ENCODE measurements around the gene TRIO. TPM values are rescaled to one million over a fixed set of nuclear protein-coding genes. Genes with fewer than 3 reads are reported as not detected.
"Not testable (repeated sequence)": the region's sequence is repeated elsewhere in the genome, so short reads cannot be mapped to it uniquely, and the experiment has no call there.

Gene TRIO
- polyA plus RNA-seq (2013, experiment 1 of 2), result 32.6 TPM
- 32.2 TPM for polyA plus RNA-seq (2013, experiment 2 of 2)

DNA sequence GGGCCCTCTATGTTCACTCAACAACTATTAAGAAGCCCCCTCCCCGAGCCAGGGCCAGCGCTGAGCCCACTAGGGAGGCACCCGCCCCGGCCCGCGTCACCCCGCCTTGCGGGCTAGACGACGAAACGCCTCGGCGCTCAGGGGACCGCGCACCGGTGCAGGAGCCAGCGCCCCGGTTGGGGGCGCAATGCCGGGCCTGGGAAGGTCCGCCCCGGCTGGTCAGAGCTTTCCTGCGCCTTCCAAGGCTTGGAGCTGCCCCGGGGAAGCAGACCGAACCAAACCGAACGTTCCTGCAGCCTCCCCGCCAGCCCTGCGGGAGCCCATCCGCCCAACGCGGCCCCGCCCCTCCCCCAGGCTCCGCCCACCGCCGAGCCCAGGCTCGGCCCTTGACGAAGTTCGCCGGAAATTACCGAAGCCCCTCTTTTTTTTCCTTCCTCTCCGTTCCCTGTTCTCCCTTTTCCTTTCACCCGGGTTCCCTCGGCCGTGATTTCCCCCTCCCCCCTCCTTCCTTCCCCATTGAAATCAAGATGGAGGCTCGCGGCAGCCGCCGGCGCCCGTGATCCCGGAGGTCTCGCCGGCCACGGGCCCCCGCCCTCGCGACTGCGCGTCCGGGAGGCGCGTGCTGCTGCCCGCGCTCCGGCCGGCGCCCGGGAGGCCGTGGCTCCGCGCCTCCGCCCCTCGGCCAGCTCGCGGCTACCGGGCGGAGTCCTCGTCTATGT is at the start of gene TRIO:
Gene TRIO (plus strand): TSS at position 516 of the 719 bp plus-strand sequence. CDS start 384 bp downstream, outside the sequence.
- DNase-seq, result peak; percentile 96
- peak within 1 kb of the TSS; percentile 85 for H3K4me3 ChIP-seq (ENCODE audit: low read length)

DNA sequence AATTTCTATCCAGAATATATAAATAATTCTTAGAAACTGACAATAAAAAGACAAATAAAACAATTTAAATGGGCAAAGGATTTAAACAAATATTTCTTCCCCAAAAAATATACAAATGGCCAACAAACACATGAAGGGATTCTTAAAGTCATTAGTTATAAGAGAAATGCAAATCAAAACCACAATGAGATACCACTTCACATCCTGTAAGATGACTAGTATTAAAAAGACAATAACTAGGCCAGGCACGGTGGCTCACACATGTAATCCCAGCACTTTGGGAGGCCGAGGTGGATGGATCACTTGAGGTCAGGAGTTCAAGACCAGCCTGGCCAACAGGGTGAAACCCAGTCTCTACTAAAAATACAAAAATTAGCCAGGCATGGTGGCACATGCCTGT is 45.8 kb upstream of the TRIO start:
- H4K5ac ChIP-seq (ENCODE audit: low read length); H3K79me2 ChIP-seq (ENCODE audit: control insufficient read depth, insufficient read depth, low read length); DNase-seq; H3K4me2 ChIP-seq (ENCODE audit: low read length); H3K4ac ChIP-seq (ENCODE audit: low read depth, low read length); H3K9ac ChIP-seq (ENCODE audit: low read length); H3K56ac ChIP-seq (ENCODE audit: low read length); H3K27me3 ChIP-seq (ENCODE audit: insufficient read depth, low read length, poor library complexity); H3K27ac ChIP-seq (ENCODE audit: low read depth, low read length); H3K18ac ChIP-seq (ENCODE audit: low read length); H2BK15ac ChIP-seq (replicated peaks; ENCODE audit: low read depth); H4K8ac ChIP-seq (ENCODE audit: low read depth, low read length); H3K23ac ChIP-seq (ENCODE audit: low read length); H3K4me1 ChIP-seq (ENCODE audit: control insufficient read depth, low read depth, low read length); H2BK120ac ChIP-seq (ENCODE audit: low read depth, low read length); H3K79me1 ChIP-seq (ENCODE audit: low read length); H2AK5ac ChIP-seq (ENCODE audit: low read length); H3K4me3 ChIP-seq (ENCODE audit: low read length); H2BK5ac ChIP-seq (ENCODE audit: low read length); H3K36me3 ChIP-seq (ENCODE audit: control insufficient read depth, insufficient read depth, low read length): not testable (repeated sequence)
- no CpG with 5 or more reads among the region's 2 CpGs for WGBS (ENCODE audit: extremely low coverage, insufficient coverage, low lambda C conversion rate)

More for the DNA sequence above, at the start of gene TRIO:
- peaks cover 44% of the 10 kb centered on the region for H3K79me2 ChIP-seq (ENCODE audit: control insufficient read depth, insufficient read depth, low read length)
- H3K27me3 ChIP-seq (ENCODE audit: insufficient read depth, low read length, poor library complexity), result no peaks in the 10 kb centered on the region
- no peak within 1 kb of the TSS for H4K5ac ChIP-seq (ENCODE audit: low read length)
- H3K4me2 ChIP-seq (ENCODE audit: low read length), result peak within 1 kb of the TSS; percentile 76
- H3K9ac ChIP-seq (ENCODE audit: low read length), result peak within 1 kb of the TSS; percentile 91
- peaks cover 6% of the 10 kb centered on the region for H3K79me1 ChIP-seq (ENCODE audit: low read length)
- H3K4me1 ChIP-seq (ENCODE audit: control insufficient read depth, low read depth, low read length), result peaks cover 14% of the 10 kb centered on the region
- H3K56ac ChIP-seq (ENCODE audit: low read length), result peak within 1 kb of the TSS; percentile 94
- no peak within 1 kb of the TSS for H2AK5ac ChIP-seq (ENCODE audit: low read length)
- H3K4ac ChIP-seq (ENCODE audit: low read depth, low read length), result peak within 1 kb of the TSS; percentile 93
- H2BK15ac ChIP-seq (replicated peaks; ENCODE audit: low read depth), result no peak within 1 kb of the TSS
- H2BK5ac ChIP-seq (ENCODE audit: low read length), result peak within 1 kb of the TSS; percentile 69
- peak within 1 kb of the TSS; percentile 93 for H2BK120ac ChIP-seq (ENCODE audit: low read depth, low read length)
- H4K8ac ChIP-seq (ENCODE audit: low read depth, low read length), result peak within 1 kb of the TSS; percentile 76
- WGBS (ENCODE audit: extremely low coverage, insufficient coverage, low lambda C conversion rate), result no CpG with 5 or more reads among the region's 79 CpGs
- peak within 1 kb of the TSS; percentile 72 for H3K23ac ChIP-seq (ENCODE audit: low read length)
- H3K27ac ChIP-seq (ENCODE audit: low read depth, low read length), result peak within 1 kb of the TSS; percentile 99
- H3K36me3 ChIP-seq (ENCODE audit: control insufficient read depth, insufficient read depth, low read length), result no peaks in the 10 kb centered on the region
- H3K18ac ChIP-seq (ENCODE audit: low read length), result peak within 1 kb of the TSS; percentile 100

DNA sequence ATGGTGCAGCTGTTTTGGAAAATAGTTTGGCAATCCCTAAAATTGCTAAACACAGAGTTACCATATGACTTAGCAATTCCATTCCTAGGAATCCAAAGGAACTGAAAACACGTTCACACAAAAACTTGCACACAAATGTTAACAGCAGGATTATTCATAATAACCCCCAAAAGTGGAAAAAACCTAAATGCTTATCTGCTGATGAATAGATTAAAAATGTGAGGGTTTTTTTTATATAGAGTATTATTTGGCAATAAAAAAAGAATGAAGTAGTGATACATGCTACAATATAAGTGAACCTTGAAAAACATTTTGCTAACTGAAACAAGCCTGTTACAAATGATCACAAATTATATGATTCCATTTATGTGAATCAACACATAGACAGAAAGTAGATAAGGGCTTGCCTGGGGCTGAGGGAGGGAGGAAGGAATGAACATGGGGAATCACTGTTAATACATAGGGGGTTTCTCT is 45.1 kb upstream of the TRIO start:
- no peak overlapping the region for H2BK5ac ChIP-seq (ENCODE audit: low read length)
- no CpG with 5 or more reads among the region's 1 CpG for WGBS (ENCODE audit: extremely low coverage, insufficient coverage, low lambda C conversion rate)

GRCh38 chr5:14100281-14100680 is 42.9 kb upstream of the TRIO start:
- Histone ChIP-seq H3K9ac (ENCODE audit: low read length) (no peak overlapping the region), H2AK5ac (ENCODE audit: low read length) (no peak overlapping the region), H4K5ac (ENCODE audit: low read length) (no peak overlapping the region), H3K4me3 (ENCODE audit: low read length) (no peak overlapping the region), H3K79me2 (ENCODE audit: control insufficient read depth, insufficient read depth, low read length) (no peaks in the 10 kb centered on the region), H3K56ac (ENCODE audit: low read length) (no peak overlapping the region), H3K27ac (ENCODE audit: low read depth, low read length) (no peak overlapping the region), H3K18ac (ENCODE audit: low read length) (no peak overlapping the region), H3K36me3 (ENCODE audit: control insufficient read depth, insufficient read depth, low read length) (no peaks in the 10 kb centered on the region), H3K27me3 (ENCODE audit: insufficient read depth, low read length, poor library complexity) (no peaks in the 10 kb centered on the region), H3K4me2 (ENCODE audit: low read length) (no peak overlapping the region), H2BK15ac (replicated peaks; ENCODE audit: low read depth) (no peak overlapping the region), H3K4me1 (ENCODE audit: control insufficient read depth, low read depth, low read length) (no peaks in the 10 kb centered on the region), H2BK5ac (ENCODE audit: low read length) (no peak overlapping the region), H2BK120ac (ENCODE audit: low read depth, low read length) (no peak overlapping the region), H3K4ac (ENCODE audit: low read depth, low read length) (no peak overlapping the region), H3K79me1 (ENCODE audit: low read length) (no peaks in the 10 kb centered on the region), H3K23ac (ENCODE audit: low read length) (no peak overlapping the region), H4K8ac (ENCODE audit: low read depth, low read length) (no peak overlapping the region)
- no CpG with 5 or more reads among the region's 10 CpGs for WGBS (ENCODE audit: extremely low coverage, insufficient coverage, low lambda C conversion rate)
- no peak for DNase-seq

More for the DNA sequence above, 45.1 kb upstream of the TRIO start:
- no peak for DNase-seq
- no peak overlapping the region for H3K9ac ChIP-seq (ENCODE audit: low read length)
- H3K27me3 ChIP-seq (ENCODE audit: insufficient read depth, low read length, poor library complexity), result no peaks in the 10 kb centered on the region
- H3K4ac ChIP-seq (ENCODE audit: low read depth, low read length), result no peak overlapping the region
- no peak overlapping the region for H3K23ac ChIP-seq (ENCODE audit: low read length)
- H4K8ac ChIP-seq (ENCODE audit: low read depth, low read length), result no peak overlapping the region
- no peaks in the 10 kb centered on the region for H3K79me1 ChIP-seq (ENCODE audit: low read length)
- no peak overlapping the region for H4K5ac ChIP-seq (ENCODE audit: low read length)
- H2BK120ac ChIP-seq (ENCODE audit: low read depth, low read length), result no peak overlapping the region
- no peak overlapping the region for H3K56ac ChIP-seq (ENCODE audit: low read length)
- H3K4me1 ChIP-seq (ENCODE audit: control insufficient read depth, low read depth, low read length), result no peaks in the 10 kb centered on the region
- H3K4me3 ChIP-seq (ENCODE audit: low read length), result no peak overlapping the region
- no peaks in the 10 kb centered on the region for H3K79me2 ChIP-seq (ENCODE audit: control insufficient read depth, insufficient read depth, low read length)
- H2BK15ac ChIP-seq (replicated peaks; ENCODE audit: low read depth), result no peak overlapping the region
- H3K36me3 ChIP-seq (ENCODE audit: control insufficient read depth, insufficient read depth, low read length), result no peaks in the 10 kb centered on the region
- no peak overlapping the region for H3K18ac ChIP-seq (ENCODE audit: low read length)
- no peak overlapping the region for H3K4me2 ChIP-seq (ENCODE audit: low read length)
- no peak overlapping the region for H2AK5ac ChIP-seq (ENCODE audit: low read length)
- H3K27ac ChIP-seq (ENCODE audit: low read depth, low read length), result no peak overlapping the region

GRCh38 chr5:14101922-14102321 is 41.2 kb upstream of the TRIO start:
- H3K4me3 ChIP-seq (ENCODE audit: low read length), result no peak overlapping the region
- H3K79me2 ChIP-seq (ENCODE audit: control insufficient read depth, insufficient read depth, low read length), result no peaks in the 10 kb centered on the region
- no peak overlapping the region for H4K5ac ChIP-seq (ENCODE audit: low read length)
- no peaks in the 10 kb centered on the region for H3K4me1 ChIP-seq (ENCODE audit: control insufficient read depth, low read depth, low read length)
- no peak overlapping the region for H3K56ac ChIP-seq (ENCODE audit: low read length)
- H3K79me1 ChIP-seq (ENCODE audit: low read length), result no peaks in the 10 kb centered on the region
- no peak overlapping the region for H4K8ac ChIP-seq (ENCODE audit: low read depth, low read length)
- no peaks in the 10 kb centered on the region for H3K36me3 ChIP-seq (ENCODE audit: control insufficient read depth, insufficient read depth, low read length)
- WGBS (ENCODE audit: extremely low coverage, insufficient coverage, low lambda C conversion rate), result no CpG with 5 or more reads among the region's 2 CpGs
- no peak overlapping the region for H3K23ac ChIP-seq (ENCODE audit: low read length)
- no peak overlapping the region for H3K18ac ChIP-seq (ENCODE audit: low read length)
- H2AK5ac ChIP-seq (ENCODE audit: low read length), result no peak overlapping the region
- no peaks in the 10 kb centered on the region for H3K27me3 ChIP-seq (ENCODE audit: insufficient read depth, low read length, poor library complexity)
- no peak overlapping the region for H3K4ac ChIP-seq (ENCODE audit: low read depth, low read length)
- no peak overlapping the region for H3K27ac ChIP-seq (ENCODE audit: low read depth, low read length)
- H2BK15ac ChIP-seq (replicated peaks; ENCODE audit: low read depth), result no peak overlapping the region
- H2BK120ac ChIP-seq (ENCODE audit: low read depth, low read length), result no peak overlapping the region
- H3K9ac ChIP-seq (ENCODE audit: low read length), result no peak overlapping the region
- H3K4me2 ChIP-seq (ENCODE audit: low read length), result no peak overlapping the region
- peak overlapping the region; percentile 6 for H2BK5ac ChIP-seq (ENCODE audit: low read length)
- DNase-seq, result peak; percentile 92
